ENCODE data around the gene TTC9B. TPM values are rescaled to one million over a fixed set of nuclear protein-coding genes. Genes with fewer than 3 reads are reported as not detected.
"Not testable (repeated sequence)": the region's sequence is repeated elsewhere in the genome, so short reads cannot be mapped to it uniquely, and the experiment has no call there.

The TTC9B gene
- total RNA-seq, 4 donors from 2014 or later = not detected

DNA sequence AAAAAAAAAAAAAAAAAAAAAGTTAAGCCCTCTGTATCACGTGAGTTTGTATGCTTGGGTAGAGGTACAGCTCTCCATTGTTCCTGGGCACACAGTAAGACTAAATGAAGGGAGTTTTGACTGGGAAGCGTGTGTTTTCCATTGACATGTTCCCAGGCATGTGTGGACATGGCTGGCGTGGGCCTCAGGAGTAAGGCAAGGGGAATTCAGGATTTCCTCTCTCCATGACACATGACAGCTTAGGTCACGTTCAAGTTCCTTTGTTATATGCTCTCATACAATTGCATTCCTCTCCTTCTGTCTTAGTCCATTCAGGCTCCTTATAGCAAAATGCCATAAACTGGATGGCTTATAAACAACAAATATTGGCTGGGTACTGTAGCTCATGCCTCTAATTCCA is 44.1 kb downstream of the TTC9B start:
- intact Hi-C loops (cut with DNase I) = no loop called here
- H3K27ac ChIP-seq (replicated peaks in 1 of 4) = no peak overlapping the region

DNA sequence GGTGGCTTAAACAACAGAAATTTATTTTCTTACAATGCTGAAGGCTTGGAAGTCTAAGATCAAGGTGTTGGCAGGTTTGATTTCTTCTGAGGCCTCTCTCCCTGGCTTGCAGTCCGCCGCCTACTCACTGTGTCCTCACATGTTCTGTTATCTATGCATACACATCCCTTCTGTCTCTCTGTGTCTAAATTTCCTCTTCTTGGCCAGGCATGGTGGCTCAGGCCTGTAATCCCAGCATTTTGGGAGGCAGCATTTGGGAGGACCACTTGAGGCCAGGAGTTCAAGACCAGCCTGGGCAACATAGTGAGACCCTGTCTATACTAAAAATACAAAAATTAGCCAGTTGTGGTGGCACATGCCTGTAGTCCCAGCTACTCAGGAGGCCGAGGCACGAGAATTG is 46.9 kb downstream of the TTC9B start:
- H3K36me3 ChIP-seq; H3K4me1 ChIP-seq; H3K9me3 ChIP-seq; DNase-seq (ENCODE audit: extremely low spot score); H3K27ac ChIP-seq (replicated peaks in 1 of 4); H3K4me3 ChIP-seq; intact Hi-C loops (cut with DNase I): not testable (repeated sequence)
- 91% methylated on average over 4 of the region's 4 CpGs for WGBS
- H3K27me3 ChIP-seq = peaks cover 0 to 55% (median 0%) of the 10 kb centered on the region in 4 donors

More for the DNA sequence above, 44.1 kb downstream of the TTC9B start:
- 77% methylated on average over 4 of the region's 4 CpGs for WGBS
- no peak overlapping the region for H3K4me3 ChIP-seq
- TF ChIP-seq, protein P1, sequence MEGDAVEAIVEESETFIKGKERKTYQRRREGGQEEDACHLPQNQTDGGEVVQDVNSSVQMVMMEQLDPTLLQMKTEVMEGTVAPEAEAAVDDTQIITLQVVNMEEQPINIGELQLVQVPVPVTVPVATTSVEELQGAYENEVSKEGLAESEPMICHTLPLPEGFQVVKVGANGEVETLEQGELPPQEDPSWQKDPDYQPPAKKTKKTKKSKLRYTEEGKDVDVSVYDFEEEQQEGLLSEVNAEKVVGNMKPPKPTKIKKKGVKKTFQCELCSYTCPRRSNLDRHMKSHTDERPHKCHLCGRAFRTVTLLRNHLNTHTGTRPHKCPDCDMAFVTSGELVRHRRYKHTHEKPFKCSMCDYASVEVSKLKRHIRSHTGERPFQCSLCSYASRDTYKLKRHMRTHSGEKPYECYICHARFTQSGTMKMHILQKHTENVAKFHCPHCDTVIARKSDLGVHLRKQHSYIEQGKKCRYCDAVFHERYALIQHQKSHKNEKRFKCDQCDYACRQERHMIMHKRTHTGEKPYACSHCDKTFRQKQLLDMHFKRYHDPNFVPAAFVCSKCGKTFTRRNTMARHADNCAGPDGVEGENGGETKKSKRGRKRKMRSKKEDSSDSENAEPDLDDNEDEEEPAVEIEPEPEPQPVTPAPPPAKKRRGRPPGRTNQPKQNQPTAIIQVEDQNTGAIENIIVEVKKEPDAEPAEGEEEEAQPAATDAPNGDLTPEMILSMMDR (IDR thresholded peaks at IDR 0.05) = no peak
- TF ChIP-seq POLR2A (IDR thresholded peaks at IDR 0.05; ENCODE audit: low read depth) = no peak
- no peak for TF ChIP-seq POLR2AphosphoS5 (IDR thresholded peaks at IDR 0.05)
- no peak for TF ChIP-seq EP300 (IDR thresholded peaks at IDR 0.05)
- H3K27me3 ChIP-seq = peaks cover 0 to 34% (median 0%) of the 10 kb centered on the region in 4 donors
- H3K9me3 ChIP-seq = no peaks in the 10 kb centered on the region
- no peak for DNase-seq (ENCODE audit: extremely low spot score)
- H3K4me1 ChIP-seq = no peaks in the 10 kb centered on the region
- no peaks in the 10 kb centered on the region for H3K36me3 ChIP-seq

DNA sequence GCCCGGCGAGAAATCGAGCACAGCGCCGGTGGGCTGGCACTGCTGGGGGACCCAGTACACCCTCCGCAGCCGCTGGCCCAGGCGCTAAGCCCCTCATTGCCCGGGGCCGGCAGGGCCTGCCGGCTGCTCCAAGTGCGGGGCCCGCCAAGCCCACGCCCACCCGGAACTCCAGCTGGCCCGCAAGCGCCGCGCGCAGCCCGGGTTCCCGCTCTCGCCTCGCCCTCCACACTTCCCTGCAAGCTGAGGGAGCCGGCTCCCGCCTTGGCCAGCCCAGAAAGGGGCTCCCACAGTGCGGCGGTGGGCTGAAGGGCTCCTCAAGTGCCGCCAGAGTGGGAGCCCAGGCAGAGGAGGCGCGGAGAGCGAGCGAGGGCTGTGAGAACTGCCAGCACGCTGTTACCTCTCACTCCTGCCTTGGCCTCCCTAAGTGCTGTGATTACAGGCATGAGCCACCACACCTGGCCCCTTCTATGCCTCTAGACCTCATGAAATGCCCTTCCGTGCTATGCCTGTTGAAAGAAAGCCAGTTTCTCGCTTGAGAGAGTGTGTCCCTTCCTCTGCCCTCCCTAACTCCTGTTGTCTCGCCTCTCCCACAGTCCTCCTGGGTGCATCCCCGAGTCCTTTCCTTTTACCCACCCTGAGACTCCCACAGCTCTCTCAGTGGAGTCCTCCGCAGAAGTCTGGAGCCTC is 47.7 kb downstream of the TTC9B start:
- WGBS = 77% methylated on average over 16 of the region's 39 CpGs
- intact Hi-C loops (cut with DNase I); DNase-seq (ENCODE audit: extremely low spot score); H3K4me3 ChIP-seq; H3K4me1 ChIP-seq; H3K9me3 ChIP-seq; H3K36me3 ChIP-seq; H3K27ac ChIP-seq (replicated peaks in 1 of 4): not testable (repeated sequence)
- H3K27me3 ChIP-seq = peaks cover 0 to 54% (median 0%) of the 10 kb centered on the region in 4 donors

DNA sequence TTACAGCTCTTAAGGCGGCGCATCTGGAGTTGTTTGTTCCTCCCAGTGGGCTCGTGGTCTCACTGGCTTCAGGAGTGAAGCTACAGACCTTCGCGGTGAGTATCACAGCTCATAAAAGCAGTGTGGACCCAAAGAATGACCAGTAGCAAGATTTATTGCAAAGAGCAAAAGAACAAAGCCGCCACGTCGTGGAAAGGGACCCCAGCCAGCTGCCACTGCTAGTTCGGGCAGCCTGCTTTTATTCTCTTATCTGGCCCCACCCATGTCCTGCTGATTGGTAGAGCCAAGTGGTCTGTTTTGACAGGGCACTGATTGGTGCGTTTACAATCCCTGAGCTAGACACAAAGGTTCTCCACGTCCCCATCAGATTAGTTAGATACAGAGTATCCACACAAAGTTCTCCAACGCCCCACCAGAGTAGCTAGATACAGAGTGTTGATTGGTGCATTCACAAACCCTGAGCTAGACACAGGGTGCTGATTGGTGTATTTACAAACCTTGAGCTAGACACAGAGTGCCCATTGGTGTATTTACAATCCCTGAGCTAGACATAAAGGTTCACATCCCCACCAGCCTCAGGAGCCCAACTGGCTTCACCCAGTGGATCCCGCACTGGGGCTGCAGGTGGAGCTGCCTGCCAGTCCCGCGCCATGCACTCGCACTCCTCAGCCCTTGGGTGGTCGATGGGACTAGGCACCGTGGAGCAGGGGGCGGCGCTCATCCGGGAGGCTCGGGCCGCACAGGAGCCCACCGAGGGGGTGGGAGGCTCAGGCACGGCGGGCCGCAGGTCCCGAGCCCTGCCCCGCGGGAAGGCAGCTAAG is 48.5 kb downstream of the TTC9B start:
- H3K36me3 ChIP-seq; H3K9me3 ChIP-seq; H3K27ac ChIP-seq (replicated peaks in 1 of 4); intact Hi-C loops (cut with DNase I); DNase-seq (ENCODE audit: extremely low spot score); H3K4me1 ChIP-seq; H3K4me3 ChIP-seq: not testable (repeated sequence)
- H3K27me3 ChIP-seq = peaks cover 0 to 47% (median 0%) of the 10 kb centered on the region in 4 donors
- 83% methylated on average over 13 of the region's 30 CpGs for WGBS

Other genes with a start within 250 kb of the TTC9B start
- 10 to 100 TPM; 68.9 to 91.4 (median 89.2) TPM for gene PSMC4, start 247.2 kb downstream of the TTC9B start, total RNA-seq
- gene ZNF546, start 221.3 kb downstream of the TTC9B start, total RNA-seq = 1 to 10 TPM; 3.6 to 8.5 (median 5.5) TPM
- gene ZNF780B, start 162.2 kb downstream of the TTC9B start, total RNA-seq = 10 to 100 TPM in 3 of 4 donors, 1 to 10 TPM in 1; 8.6 to 23.3 (median 18.0) TPM
- gene ZNF780A, start 127.4 kb downstream of the TTC9B start, total RNA-seq = 10 to 100 TPM; 10.6 to 19.1 (median 14.9) TPM
- 10 to 100 TPM; 10.1 to 25.9 (median 20.8) TPM for gene MAP3K10, start 27.0 kb downstream of the TTC9B start, total RNA-seq
- under 1 TPM in 1 of 4 donors, not detected in 3; 0.97 TPM for gene CCNP, start 8.3 kb upstream of the TTC9B start, total RNA-seq
- gene AKT2, start 67.0 kb upstream of the TTC9B start, total RNA-seq = 10 to 100 TPM; 53.3 to 82.1 (median 64.0) TPM
- gene C19orf47, start 130.0 kb upstream of the TTC9B start, total RNA-seq = 10 to 100 TPM; 17.9 to 42.6 (median 26.8) TPM
- gene PLD3, start 130.3 kb upstream of the TTC9B start, total RNA-seq = 100 to 1,000 TPM; 206 to 280 (median 223) TPM
- gene HIPK4, start 171.8 kb upstream of the TTC9B start, total RNA-seq = under 1 TPM; under 0.01 to 0.63 (median 0.42) TPM
- gene PRX, start 195.0 kb upstream of the TTC9B start, total RNA-seq = 10 to 100 TPM in 2 of 4 donors, 1 to 10 TPM in 2; 5.8 to 12.4 (median 8.8) TPM
- gene SERTAD1, start 207.6 kb upstream of the TTC9B start, total RNA-seq = 10 to 100 TPM; 13.7 to 73.1 (median 22.5) TPM
- gene SERTAD3, start 226.0 kb upstream of the TTC9B start, total RNA-seq = 10 to 100 TPM; 18.3 to 47.2 (median 37.8) TPM
- gene BLVRB, start 247.4 kb upstream of the TTC9B start, total RNA-seq = 100 to 1,000 TPM; 159 to 223 (median 194) TPM
- gene SPTBN4, start 248.6 kb upstream of the TTC9B start, total RNA-seq = 1 to 10 TPM; 2.1 to 6.4 (median 5.8) TPM